Activated CD4-positive, CD25-positive, alpha-beta regulatory T cell treated with anti-CD3 and anti-CD28 coated beads, Interleukin-2, amount 50 U/mL, for 16 hours (primary cell): ENCODE measurements around the gene IFITM5.
"Not testable (repeated sequence)": the region's sequence is repeated elsewhere in the genome, so short reads cannot be mapped to it uniquely, and the experiment has no call there.

Source experiments
- DNase-seq: peaks from one replicate; pipeline ENCODE4 v3.0.0-alpha.2; 2020; ENCODE audit warnings: low read depth, low spot score

The IFITM5 gene

DNA sequence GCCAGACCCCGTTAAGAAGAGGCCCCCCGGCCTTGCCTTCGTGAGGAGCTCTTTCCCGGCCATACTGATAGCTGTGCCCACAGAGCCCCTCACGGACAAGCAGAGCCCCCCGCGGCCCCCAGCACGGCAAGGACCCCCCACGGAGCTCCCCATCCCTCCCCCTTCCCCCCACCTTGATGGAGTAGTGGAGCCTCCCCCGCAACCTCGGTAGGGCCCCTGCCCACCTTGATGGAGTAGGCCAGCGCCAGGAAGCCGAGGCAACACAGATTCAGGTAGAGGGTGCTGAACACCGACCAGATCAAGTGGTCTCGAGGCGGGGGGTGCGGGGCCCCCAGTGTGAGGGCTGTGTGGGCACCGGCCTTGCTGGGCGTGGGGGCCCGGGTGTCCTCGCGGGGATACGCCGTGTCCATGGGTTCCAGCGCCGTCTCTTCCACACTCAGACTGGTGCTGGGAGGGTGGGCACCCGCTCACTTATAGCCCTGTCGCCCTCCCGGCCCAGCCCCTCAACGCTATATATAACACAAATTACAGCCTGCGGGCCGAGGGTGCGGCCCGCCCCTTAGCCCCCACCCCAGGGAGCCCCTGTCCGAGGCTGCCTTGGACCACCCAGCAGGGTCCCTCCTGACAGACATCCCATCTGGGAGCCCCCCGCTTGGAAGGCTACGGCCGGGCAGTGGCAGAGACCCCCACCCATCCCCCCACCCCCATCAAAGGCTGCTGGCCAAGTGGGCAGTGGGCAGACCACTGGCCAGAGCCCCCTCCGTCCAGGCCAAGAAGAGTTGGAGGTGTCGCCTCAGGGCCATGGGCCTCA is at the start of gene IFITM5:
Gene IFITM5, minus strand, starts transcription at position 446 of the 811 bp plus-strand sequence. Its CDS starts 36 bp downstream, at position 410.
- DNase-seq, result no peak

DNA sequence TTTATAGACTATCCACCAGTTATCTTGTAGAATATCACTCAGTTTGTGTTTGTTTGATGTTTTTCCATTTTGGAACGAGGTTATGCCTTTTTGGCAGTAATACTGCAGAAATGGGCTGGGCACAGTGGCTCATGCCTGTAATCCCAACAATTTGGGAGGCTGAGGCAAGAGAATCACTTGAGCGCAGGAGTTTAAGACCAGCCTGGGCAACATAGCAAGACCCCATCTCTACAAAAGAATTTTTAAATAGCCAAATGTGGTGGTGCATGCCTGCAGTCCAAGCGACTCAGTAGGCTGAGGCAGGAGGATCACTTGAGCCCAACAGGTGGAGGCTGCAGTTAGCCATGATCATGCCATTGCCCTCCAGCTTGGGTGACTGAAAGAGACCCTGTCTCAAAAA is 47.2 kb upstream of the IFITM5 start:
- no peak for DNase-seq

DNA sequence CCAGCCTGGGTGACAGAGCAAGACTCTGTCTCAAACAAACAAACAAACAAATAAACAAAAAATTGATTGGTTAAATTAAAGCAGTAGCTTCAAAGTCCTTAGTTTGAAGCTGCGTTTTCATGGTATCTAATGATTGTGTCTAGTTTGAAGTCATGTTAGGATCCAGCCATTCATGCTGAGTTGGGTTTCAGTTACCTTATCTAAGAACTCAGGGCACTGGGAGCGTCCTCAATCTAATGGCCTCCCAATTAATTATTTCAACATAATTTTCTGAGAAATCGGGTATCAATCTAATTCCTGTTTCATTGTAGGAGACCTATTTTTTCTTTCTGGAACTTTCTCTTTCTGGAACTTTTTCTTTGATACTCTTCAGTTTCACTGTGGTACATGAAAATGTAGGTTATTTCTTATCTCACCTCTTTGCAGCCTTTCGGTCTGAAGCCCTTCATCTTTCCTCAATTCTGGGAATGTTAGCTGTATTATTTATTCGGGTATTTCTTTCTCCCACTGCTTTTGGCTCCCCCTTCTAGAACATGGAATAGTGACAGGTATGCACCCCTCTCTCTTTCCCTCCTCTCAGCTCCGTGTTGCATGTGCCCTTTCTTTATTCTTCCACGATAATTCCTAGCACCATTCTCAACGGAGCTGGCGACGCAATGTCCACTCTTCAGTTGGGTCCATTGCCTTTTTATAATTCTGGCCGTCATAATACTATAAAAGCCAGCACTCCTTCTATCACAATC is 45.7 kb upstream of the IFITM5 start:
- no peak for DNase-seq

DNA sequence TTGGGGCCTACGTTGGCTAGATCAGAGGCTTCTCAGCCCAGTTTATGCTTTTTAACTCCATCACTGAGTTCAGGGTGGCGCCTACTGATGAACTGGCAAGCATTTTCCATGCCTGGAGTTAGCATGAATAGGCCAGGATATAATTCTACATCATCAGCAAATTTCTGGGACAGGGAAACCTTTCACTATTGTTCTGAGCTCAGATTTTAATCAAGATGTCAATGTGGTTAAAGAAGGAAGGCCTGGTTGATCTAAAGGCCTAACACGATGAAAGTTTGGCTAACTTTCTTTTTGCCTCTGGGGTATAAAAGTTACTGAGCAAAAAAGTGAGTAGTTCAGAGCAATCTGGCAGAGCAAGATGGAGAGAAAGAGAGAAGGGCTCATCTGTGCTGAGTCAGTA is 43.0 kb upstream of the IFITM5 start:
- DNase-seq, result no peak

DNA sequence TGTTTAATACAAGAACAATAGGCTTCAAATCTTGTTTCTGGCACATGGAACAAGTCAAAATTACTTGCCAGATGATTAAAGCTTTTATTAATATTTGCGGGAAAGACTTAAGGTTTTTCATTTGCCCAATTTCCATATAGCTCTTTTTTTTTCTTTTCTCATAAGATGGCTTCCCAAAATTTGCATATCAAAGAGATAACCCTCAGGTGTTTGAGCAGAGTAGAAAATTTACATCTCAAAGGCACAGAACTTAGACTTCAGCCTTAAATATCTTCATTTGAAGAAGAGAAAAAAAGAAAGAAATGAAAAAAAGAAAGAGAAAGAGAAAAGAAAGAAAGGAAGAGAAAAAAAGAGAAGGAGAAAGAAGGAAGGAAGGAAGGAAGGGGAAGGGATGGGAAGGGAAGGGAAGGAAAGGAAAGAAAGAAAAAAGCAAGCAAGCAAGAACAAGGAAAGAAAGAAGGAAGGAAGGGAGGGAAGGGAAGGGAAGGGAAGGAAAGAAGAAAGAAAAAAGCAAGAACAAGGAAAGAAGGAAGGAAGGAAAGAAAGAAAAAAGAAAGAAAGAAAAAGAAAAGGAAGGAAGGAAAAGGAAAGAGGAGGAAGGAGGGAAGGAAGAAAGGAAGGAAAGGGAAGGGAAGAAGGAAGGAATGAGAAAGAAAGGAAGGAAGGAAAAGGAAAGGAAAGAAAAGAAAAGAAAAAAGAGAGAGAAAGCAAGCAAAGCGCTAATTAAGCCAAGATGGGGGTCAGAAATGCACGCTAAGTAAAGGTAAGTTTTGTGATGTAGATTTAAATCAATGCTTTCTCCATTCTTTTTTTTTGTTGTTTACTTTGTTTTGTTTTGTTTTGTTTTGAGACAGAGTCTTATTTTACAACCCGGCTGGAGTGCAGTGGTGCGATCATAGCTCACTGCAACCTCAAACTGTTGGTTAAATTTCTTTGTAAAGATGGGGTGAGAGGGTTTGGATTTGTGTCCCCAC is 41.5 kb upstream of the IFITM5 start:
- no peak for DNase-seq

DNA sequence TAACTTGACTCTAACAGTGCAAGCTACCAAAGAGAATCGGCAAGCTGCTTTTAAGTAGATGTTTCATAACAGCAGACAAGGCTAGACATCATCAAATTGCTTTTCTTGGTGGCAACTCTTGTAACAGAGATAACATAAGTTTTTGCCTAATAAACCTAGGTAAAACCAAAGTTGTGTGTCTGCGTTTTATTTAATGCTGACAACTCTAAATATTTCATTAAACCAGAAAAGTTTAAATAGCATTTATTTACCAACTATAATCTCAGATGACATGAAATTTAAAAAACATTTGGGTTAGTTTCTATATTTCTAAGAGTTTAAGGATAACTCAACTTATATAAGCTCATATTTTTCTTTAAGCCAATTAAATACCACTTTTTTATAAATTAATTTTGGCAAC is 40.6 kb upstream of the IFITM5 start:
- no peak for DNase-seq

DNA sequence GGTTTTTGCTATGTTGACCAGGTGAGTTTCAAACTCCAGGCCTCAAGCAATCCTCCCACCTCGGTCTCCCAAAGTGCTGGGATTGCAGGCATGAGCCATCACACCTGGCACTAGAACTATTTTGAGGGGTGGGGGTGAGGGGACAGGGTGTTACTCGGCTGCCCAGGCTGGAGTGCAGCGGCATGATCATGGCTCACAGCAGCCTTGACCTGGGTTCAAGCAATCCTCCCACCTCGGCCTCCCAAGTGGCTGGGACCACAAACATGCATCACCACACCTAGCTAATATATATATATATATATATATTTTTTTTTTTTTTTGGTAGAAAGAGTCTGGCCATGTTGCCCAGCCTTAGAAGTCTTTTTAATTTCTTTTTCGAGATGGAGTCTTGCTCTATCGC is 38.4 kb upstream of the IFITM5 start:
- DNase-seq, result no peak

DNA sequence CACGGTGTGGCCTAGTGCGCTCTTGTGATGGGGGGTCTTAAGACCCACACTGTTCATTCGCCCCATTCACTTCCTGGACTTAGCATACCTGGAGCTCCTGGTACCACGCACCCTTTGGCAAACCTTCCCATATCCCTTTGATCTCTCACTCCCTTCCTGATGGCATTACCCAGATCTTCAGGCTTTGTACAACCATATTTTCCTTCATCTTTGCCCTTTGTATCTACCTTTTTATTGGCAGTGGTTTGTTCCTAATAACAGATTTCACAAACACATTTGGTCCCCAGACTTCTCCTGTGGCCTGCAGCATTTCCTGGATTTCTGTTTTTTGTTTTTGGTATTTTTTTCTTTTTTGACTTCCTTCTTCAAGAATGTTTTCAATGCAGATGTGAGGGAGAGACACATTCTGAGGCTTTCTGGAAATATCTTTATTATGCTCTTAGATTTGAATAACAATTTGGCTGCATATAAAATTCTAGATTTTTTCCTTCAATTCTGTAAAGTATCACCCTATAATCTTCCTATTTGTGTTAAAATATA is 37.4 kb upstream of the IFITM5 start:
- no peak for DNase-seq

DNA sequence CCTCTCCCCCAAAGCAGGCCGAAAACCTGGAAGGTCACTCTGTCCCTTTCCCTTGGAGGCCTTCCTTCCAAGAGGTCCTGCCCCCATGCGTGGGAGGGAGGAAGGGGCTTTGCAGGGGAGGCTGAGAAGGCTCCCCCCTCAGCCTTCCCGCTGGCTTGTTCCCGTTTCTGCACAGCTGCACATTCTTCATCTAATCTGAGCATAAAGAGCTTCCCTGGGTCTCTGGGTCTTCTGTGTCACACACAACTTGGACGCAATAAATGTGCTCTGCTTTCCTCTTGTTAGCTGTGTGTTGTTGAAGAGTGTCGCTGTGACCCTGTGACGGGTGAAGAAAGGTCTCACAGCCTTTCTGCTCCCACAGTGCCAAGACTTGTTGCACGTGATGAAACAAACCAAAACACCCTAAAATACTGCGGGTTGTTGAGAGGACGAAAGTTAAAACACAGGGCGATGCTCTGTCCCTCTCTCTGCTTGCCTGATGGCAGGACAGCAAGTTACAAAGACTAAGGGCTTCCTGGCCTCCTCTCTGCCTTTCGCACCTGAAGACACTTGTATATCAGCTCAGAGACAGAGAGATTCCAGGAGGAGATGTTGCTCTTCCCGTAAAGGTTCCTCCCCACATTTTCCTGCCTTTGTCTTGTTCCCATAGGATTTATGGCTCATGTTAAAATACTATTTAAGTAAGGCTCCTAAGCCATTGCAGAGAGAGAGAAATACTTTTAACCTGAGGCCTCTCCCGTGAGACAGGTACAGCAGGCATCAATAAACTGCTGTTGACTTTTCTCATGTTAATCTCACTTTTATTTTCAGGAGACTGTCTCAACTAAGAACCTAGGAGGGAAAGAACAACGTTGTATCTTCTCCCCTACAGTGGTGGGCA is 36.7 kb upstream of the IFITM5 start:
- DNase-seq, result no peak

DNA sequence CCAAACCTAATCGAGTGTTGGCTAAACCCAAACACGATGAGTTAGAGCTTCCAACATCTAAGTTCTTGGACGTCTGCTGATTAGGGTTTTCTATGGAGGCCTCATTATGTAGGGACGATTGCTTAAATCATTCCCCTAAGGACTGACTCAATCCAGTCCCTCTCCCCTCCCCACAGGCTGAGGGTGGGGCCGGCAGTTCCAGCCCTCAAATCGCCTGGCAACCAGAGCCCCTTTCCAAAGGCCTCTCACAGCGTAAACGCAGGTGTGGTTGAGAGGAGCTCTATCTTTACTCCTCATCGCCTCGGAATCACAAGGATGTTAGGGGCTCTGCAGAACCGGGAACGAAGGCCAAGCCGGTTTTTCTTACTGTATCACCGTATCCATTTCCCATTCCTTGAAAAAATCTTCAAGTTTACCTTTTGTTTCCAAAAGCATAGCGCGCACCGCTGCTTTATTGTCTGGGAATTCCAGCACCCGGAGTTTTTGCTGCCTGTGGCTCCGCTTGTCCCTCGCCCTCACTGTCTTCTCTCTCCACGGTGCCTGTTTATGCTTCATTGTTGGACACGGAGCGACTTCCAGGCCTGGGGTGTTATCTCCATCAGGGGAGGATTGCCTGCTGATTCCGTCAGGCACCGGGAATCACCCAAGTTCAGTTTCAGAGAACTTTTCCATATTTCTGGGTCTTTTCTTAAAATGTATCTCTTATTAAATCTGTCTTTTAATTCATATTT is 35.1 kb upstream of the IFITM5 start:
- no peak for DNase-seq

DNA sequence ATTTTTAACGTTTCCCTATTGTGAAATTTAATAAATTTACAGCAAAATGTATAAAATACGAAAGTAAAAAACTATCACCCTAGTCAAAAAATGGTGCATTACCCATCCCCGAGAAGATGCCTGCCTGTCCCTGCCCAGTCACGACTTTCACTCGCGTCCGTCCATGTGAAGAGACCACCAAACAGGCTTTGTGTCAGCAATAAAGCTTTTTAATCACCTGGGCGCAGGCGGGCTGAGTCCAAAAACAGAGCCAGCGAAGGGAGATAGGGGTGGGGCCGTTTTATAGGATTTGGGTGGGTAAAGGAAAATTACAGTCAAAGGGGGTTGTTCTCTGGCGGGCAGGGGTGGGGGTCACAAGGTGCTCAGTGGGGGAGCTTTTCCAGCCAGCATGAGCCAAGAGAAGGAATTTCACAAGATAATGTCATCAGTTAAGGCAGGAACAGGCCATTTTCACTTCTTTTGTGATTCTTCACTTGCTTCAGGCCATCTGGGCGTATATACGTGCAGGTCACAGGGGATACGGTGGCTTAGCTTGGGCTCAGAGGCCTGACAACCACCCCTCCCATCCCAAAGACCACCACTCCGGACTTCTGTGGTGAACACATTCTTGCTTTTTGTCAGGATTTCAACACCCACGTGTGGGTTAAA is 34.4 kb upstream of the IFITM5 start:
- not testable (repeated sequence) for DNase-seq

DNA sequence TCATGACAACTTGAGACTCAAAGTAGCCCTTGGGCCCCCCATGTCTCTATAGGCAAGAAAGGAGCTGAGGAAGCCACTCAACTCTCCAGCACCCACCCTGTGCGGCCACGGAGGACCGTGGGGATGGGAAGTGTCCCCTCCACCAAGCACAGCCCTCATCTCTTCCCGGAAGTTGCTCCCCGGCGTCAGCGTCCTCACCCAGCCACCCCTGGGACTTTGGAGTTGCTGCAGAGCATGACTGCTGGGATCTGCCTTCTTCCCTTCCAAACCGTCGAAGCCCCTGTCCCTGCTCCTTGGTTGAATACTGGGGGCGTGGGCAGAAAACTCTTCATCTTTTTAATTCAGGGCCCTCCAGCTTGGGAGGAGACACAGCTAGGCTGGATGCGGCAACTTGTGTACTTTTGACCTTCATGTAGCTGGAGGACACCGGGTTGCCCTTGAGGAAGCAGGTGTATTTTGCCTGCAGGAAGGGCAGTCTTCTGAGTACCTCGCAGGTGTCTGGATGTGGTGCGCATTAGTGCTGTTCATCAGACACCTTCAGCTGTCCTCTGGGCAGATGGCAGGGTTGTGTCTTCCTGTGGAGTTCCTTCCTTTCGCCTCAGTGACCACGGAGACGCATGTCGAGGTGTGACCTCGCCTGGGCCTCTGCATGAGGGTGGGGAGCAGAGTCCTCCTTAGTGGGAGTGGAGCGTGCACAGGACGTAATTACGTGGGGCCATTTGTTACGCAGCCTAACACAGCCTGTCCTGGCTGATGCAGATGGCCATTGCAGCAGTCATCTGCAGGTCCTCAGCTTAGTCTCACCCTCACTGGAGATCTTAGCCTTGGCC is 33.5 kb upstream of the IFITM5 start:
- no peak for DNase-seq

DNA sequence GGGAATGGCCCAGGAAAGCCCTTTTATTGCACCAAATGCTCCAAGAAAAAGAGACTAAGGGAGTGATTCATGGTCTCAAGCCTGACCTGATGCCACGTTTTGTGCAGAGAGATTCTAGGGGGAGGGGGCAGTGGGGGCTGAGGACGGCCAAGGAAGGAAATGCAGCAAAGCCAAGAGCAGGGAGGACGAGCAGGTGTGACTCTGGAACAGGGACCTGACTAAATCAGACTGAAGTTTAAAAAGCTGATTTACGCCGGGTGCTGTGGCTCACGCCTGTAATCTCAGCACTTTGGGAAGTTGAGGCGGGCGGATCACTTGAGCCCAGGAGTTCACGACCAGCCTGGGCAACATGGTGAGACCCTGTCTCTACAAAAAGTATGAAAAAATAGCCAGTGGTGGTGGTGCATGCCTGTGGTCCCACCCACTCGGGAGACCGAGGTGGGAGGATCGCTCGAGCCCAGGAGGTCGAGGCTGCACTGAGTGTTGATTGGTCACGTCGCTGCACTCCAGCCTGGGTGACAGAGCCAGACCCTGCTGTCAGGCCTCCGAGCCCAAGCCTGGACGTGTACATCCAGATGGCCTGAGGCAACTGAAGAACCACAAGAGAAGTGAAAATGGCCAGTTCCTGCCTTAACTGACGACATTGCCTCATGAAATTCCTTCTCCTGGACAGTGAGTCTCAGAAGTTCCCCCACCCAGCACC is 32.2 kb upstream of the IFITM5 start:
- no peak for DNase-seq

DNA sequence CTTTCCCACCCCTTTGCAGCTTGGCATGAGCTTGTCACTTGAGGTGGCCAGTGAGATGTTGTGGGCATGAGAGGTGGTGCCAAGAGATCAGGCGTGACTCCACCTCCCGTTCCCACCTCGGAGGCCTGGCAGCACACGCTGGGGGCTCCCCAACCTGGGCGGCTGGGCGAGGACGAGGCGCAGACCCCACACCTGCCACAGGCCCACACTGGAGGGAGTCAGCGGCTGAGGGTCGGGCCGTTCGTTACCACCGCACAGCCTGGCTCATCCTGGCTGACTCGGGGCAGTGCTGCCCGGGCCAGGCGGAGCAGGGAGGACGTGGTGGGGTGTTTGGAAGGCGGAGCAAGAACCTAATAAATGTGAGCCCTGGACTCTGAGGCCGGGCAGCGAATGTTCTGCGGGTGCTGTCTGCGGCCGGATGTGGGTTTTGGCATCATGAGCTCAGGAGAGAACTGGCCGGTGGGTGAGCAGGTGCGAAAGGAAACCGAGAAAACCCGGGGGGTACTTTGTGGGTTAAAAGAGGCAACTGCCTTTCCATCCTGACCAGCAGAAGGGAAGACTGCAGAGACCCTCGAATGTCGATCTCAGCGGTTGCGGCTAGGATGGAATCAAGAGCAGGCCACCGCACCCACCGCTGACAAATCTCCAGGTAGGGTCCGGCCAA is 31.5 kb upstream of the IFITM5 start:
- DNase-seq, result no peak

DNA sequence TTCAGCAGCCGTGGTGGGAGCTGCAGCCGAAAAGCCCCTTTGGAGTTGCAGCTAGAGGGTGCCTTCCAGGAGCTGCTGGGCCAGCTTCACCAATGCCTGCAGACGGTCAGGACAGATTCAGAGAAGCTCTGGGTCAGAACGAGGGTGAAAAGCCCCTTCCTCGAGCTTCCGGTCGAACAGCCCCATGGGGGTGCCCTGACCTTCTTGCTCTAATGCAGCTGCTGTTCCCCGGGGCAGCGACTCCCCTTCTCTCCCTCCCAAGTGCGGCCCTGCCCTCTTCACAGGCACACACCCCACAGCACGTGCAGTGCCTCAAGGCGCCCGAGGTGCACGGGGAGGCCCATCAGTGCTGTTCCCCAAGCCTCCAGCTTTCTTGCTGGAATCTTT is 31.0 kb upstream of the IFITM5 start:
- no peak for DNase-seq

DNA sequence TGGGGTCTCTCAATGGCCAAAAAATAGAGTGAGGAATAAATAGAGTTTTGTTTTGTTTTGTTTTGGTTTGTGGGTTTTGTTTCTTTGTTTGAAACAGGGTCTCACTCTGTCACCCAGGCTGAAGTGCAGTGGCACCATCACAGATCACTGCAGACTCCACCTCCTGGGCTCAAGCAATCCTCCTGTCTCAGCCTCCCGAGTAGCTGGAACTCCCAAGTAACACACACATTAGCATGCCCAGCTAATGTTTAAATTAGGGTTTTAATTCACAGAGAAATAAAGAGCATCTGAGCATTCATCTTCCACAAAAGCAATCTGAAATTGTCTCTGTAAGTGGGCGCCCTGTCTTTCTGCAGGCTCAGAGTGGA is 30.5 kb upstream of the IFITM5 start:
- DNase-seq, result no peak

DNA sequence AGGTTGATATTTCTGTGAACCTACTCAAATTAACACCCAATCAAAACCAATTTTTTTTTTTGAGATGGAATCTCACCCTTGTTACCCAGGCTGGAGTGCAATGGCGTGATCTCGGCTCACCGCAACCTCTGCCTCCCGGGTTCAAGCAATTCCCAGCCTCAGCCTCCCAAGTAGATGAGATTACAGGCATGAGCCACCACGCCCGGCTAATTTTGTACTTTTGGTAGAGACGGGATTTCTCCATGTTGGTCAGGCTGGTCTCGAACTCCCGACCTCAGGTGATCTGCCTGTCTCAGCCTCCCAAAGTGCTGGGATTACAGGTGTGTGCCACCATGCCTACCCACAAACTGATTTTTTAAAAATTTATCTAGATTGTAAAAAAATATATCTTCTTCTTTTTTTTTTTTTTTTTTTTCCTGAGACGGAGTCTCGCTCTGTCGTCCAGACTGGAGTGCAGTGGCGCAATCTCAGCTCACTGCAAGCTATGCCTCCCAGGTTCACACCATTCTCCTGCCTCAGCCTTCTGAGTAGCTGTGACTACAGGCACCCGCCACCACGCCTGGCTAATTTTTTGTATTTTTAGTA is 29.3 kb upstream of the IFITM5 start:
- DNase-seq, result not testable (repeated sequence)
